HPDE6-E6E7 (cell line): ENCODE data around the gene PRDM12.

Experiments
- DNase-seq: peaks from one replicate; pipeline ENCODE4 v3.0.0; 2011; ENCODE audit warnings: missing footprints; ENCODE audit errors: extremely low spot score

The PRDM12 gene

GRCh38 chr9:130718562-130718961 lies 54.2 kb downstream of the PRDM12 start:
- no peak for DNase-seq

- no peak for DNase-seq
Observed at GRCh38 chr9:130720762-130721161, 56.4 kb downstream of the PRDM12 start.

GRCh38 chr9:130728721-130729120 lies 64.3 kb downstream of the PRDM12 start:
- DNase-seq, result no peak

GRCh38 chr9:130729145-130729544 lies 64.8 kb downstream of the PRDM12 start:
- DNase-seq, result no peak

- no peak for DNase-seq
Observed at GRCh38 chr9:130731355-130731754, 67.0 kb downstream of the PRDM12 start.

GRCh38 chr9:130732136-130732535 lies 67.7 kb downstream of the PRDM12 start:
- DNase-seq, result no peak
